ENCODE results near the gene DAB2. TPM values are rescaled to one million over a fixed set of nuclear protein-coding genes. Genes with fewer than 3 reads are reported as not detected.
A peak's percentile ranks its signal among the peaks of the same experiment; 100 is the strongest.

The DAB2 gene
- polyA plus RNA-seq (ENCODE audit: insufficient read length in 12 of 12): 100 to 1,000 TPM in 8 of 12 donors, 10 to 100 TPM in 3, not detected in 1; 81.9 to 151 (median 116) TPM
- long read RNA-seq, donor 1, full-length matches to known transcripts: 2 of 72 reads
- long read RNA-seq, donor 1, partial matches to known transcripts: 70 of 72 reads
- long read RNA-seq, donor 1, other reads (novel, unspliced or antisense): 0 of 72 reads
- long read RNA-seq, donor 2, full-length matches to known transcripts: 13 of 69 reads
- long read RNA-seq, donor 2, partial matches to known transcripts: 56 of 69 reads
- long read RNA-seq, donor 2, other reads (novel, unspliced or antisense): 0 of 69 reads
- long read RNA-seq, donor 3, full-length matches to known transcripts: 2 of 8 reads
- long read RNA-seq, donor 3, partial matches to known transcripts: 6 of 8 reads
- long read RNA-seq, donor 3, other reads (novel, unspliced or antisense): 0 of 8 reads
- long read RNA-seq, donor 4, full-length matches to known transcripts: 1 of 12 reads
- long read RNA-seq, donor 4, partial matches to known transcripts: 11 of 12 reads
- long read RNA-seq, donor 4, other reads (novel, unspliced or antisense): 0 of 12 reads
- long read RNA-seq, donor 5, full-length matches to known transcripts: 13 of 78 reads
- long read RNA-seq, donor 5, partial matches to known transcripts: 65 of 78 reads
- long read RNA-seq, donor 5, other reads (novel, unspliced or antisense): 0 of 78 reads
- long read RNA-seq, donor 6, full-length matches to known transcripts: 3 of 19 reads
- long read RNA-seq, donor 6, partial matches to known transcripts: 16 of 19 reads
- long read RNA-seq, donor 6, other reads (novel, unspliced or antisense): 0 of 19 reads
- long read RNA-seq, donor 7, full-length matches to known transcripts: 4 of 21 reads
- long read RNA-seq, donor 7, partial matches to known transcripts: 17 of 21 reads
- long read RNA-seq, donor 7, other reads (novel, unspliced or antisense): 0 of 21 reads
- long read RNA-seq, donor 8, full-length matches to known transcripts: 4 of 29 reads
- long read RNA-seq, donor 8, partial matches to known transcripts: 25 of 29 reads
- long read RNA-seq, donor 8, other reads (novel, unspliced or antisense): 0 of 29 reads
- long read RNA-seq, donor 9, partial matches to known transcripts: 30 of 30 reads
- long read RNA-seq, donor 9, other reads (novel, unspliced or antisense): 0 of 30 reads
- long read RNA-seq, donor 10, full-length matches to known transcripts: 4 of 20 reads
- long read RNA-seq, donor 10, partial matches to known transcripts: 16 of 20 reads
- long read RNA-seq, donor 10, other reads (novel, unspliced or antisense): 0 of 20 reads
- long read RNA-seq, donor 11, full-length matches to known transcripts: 7 of 56 reads
- long read RNA-seq, donor 11, partial matches to known transcripts: 49 of 56 reads
- long read RNA-seq, donor 11, other reads (novel, unspliced or antisense): 0 of 56 reads

- peak; percentile 91 for DNase-seq
Measured at GRCh38 chr5:39424736-39425637, at the start of gene DAB2. Gene DAB2, minus strand, starts transcription at chr5:39424980. Its CDS starts 30,660 bp downstream, at chr5:39394320.

DNA sequence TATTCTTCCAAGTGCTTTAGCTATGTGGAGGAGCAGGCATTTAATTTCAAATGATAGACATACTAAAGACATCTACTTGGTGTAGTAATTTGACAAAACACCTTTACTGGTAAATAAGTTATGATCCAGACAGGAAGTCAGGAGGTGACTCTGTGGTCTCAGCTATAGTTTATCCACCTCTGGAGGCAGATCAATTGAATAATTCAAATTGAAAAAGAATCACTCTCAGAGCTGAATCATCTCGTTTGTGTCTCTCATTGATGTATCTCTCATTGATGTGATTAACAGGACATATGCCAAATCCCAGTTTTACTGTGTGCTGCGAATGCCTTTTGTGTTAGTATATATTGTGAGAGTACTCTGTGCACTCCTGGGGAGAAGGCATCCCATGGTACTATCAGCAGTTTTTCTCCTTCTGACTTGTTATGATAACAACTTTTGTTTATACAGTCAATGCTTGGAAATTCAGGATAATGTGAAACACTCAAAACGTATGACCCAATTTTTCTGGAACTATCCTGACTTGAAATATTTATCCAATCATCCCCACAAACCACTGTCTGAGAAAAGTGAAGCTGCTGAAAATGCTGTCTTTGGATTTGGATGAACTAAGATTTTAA lies 48.5 kb upstream of the DAB2 start:
- DNase-seq: no peak

DNA sequence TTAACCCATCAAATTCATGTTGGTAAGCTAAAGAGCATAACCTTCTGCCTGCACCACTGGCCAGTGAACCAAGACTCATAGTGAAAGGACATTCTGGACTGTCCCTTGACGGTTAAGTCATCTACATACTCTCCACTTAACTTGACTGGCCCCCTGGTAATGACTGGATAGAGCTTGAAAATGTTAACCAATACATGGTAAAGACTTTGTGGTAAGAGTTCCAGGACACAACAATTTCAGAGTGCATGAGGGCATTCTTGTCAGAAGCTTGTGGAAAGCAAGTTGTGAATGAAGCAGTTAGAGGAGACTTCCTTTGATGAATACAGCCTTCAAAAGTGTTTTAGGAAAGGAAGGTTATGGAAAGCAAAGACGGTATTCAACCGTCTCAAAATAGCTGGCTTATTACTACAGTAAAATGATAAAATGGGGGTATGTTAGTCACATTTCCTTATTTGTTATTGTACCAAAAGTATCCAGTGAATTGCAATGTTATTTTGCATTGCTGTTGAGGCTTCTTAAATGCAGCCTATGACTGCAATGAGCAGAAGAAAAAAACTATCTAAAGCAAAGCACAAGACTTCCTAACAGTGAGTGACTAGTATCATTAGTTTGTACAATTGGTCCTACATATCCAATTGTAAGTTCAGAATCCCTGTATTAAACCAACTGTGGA lies 47.2 kb upstream of the DAB2 start:
- no peak for DNase-seq

- no peak for DNase-seq
Measured at GRCh38 chr5:39470811-39471210, 46.0 kb upstream of the DAB2 start.

DNA sequence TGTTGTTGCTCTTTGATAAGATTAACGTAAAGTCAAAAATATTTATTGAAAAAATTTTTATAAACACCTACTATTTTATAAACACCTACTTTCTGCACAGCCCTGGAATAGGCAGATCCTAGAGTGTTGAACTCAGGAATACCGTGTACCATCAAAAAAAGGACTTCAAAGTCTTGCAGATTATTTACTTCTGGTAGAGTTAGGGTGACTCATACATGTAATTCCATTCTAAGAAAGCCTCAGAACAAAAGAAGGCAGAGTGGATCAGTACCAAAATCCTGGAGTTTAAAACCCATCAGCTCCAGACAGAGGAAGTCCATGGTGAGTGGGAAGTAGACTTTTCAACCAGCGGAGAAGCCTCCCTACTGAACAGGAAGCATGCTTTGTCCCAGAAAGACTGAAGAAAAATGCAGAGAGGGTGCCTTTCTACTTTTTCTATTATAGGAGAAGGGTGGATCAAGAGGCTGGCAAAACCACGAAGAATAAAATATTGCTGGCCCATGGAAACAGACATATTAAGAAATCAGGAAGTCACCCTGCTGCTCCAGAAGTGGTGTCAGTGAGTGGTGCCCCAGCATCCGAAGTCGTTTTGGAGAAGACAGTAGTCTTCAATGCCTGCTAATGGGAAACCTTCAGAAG lies 45.1 kb upstream of the DAB2 start:
- DNase-seq: no peak

DNA sequence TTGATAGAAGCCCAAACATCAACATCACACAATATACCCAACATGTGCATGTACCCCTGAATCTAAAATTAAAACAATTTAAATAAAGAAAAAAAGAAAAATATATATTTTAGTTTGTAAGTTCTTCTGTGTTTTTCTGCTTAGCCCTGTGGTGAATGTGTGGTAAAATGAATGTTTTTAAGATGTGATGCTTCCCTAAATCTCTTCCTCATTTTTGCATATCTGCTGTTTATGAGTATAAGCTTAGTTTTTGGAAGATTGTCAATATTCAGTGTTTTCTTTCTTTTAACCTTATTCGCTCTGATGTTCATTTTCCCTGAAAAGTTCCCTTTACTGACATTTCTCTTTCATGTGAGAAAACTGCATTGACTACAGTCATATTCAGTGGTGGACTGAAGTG lies 44.4 kb upstream of the DAB2 start:
- no peak for DNase-seq

DNA sequence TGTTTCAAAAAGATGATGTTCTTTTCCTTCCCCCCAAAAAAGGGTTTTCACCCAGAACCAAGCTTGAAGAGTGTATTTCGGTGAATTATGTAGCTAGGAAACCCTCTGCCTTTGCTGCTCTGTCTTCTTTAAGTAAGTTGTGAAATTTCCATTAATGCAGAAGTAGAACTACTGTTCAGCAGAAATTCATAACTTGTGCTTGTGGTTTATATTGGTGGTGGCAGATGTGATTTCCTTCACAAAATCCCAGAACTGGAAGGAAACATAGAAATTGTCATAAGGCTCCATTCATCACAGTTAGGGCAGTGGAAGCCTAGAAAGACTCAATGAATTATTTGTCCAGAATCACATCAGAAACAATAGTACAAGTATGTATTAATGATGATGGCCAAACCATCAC lies 42.1 kb upstream of the DAB2 start:
- DNase-seq: no peak

DNA sequence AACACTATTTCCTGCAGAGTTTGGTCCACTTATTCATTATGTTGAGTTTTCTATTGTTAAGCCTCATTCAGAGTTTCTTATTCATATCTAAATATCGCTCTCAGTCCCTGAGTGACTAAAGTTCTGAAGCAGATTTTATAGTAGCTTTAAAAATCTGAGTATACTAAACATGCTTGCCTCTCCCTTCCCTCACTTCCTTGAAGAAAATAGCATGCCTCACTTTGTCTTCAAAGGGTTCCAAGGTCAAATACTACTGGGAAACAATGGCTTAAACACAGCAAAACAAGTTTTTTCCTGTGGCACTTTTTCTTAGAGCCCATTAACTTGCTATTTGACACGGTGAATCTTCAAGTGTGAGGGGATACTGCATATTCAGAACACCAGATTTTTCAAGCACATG lies 41.1 kb upstream of the DAB2 start:
- DNase-seq: no peak

GRCh38 chr5:39465097-39465496 lies 40.3 kb upstream of the DAB2 start:
- DNase-seq: no peak

DNA sequence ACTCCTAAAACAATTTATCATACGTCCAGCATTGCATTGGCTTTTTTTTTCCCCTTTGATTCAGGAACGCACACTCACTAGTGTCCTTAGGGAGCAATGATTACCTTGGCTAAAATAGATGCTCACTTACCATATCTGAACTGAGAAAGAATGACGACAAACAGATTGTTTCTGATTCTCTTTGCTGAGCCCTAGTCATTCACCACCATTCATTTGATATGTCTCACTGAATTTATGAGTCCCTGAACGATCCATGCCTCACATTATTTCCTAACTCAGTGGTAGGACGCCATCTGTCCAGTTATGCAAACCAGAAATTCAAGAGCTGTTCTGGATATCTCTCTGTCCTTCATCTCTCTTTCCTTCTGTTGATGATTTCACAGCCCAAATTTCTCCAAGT lies 39.3 kb upstream of the DAB2 start:
- no peak for DNase-seq

GRCh38 chr5:39462211-39462610 lies 37.4 kb upstream of the DAB2 start:
- no peak for DNase-seq

GRCh38 chr5:39461007-39461682 lies 36.4 kb upstream of the DAB2 start:
- no peak for DNase-seq

GRCh38 chr5:39459907-39460306 lies 35.1 kb upstream of the DAB2 start:
- DNase-seq: no peak

- DNase-seq: no peak
Measured at GRCh38 chr5:39459071-39459470, 34.3 kb upstream of the DAB2 start.

- DNase-seq: no peak
Measured at GRCh38 chr5:39455645-39456044, 30.9 kb upstream of the DAB2 start.

DNA sequence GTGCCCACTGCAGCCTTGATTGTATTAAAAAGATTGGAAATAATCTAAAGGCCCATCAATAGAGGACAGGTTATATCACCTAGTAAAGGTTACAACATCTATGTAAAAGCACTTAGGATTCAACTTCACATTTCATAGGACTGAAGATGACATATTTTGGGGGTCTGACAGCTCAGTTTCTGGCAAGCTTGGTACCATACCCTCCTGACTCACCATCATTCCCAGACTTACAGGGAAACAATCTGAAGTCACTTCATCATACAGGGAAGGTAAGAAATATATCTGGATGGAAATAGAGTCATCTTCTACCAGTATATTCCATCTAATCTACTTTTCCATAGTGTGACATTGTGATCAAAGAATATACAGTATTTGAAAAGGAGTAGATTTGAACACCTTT lies 28.8 kb upstream of the DAB2 start:
- DNase-seq: no peak

DNA sequence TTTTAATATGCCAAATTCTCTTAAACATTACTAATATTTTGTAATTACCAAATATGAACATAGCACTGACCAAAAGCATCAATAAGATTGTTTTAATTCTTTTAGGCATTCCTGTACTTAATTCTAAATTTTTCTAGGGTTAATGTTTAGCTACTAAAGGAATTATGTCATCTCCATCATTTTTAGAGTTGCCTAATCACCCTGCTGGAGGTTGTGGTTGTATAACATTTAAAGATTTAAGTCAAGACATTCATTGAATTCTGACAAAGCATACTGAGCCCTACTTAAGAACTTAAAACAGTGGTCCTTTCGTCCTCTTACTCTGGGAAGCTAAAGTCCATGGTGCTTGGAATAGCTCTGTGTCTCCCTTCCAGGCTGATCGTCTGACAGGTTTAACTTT lies 28.1 kb upstream of the DAB2 start:
- DNase-seq: no peak

DNA sequence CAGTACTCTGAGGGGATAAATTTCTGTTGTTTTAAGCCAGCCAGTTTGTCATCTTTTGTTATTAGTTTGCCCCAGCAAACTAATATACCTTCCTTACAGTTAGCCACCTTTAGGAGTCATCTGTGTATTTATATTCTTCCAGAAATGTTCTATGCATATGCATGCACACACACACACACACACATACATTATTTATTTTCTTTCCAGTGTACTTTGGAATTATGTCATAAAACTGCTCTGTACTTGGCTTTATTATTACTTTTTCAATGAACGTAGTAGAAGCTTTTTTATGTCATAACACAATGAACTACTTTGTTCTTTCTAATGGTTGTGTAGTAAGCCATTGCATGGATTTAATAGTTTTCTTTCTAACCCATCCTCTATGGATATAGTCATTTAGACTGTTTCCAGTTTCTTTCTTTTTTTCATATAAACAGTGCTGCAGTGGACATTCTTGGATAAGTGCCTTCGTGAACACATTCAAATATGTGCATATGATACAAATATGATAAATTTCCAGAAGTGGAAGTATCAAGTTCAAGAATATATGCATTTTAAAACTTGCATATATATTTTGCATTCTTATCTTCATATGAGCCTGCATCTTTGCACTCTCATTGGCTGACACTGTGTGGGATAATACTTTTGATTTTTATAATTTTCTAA lies 26.6 kb upstream of the DAB2 start:
- DNase-seq: no peak

Measured in muscle of arm (tissue), 14 donors.